Measurements from ENCODE around the gene CEMIP. TPM values are rescaled to one million over a fixed set of nuclear protein-coding genes. Genes with fewer than 3 reads are reported as not detected.

CEMIP gene
- polyA plus RNA-seq, 1 of the 3 experiments (the other 2 are of a cell fraction) = 27.8 TPM

DNA sequence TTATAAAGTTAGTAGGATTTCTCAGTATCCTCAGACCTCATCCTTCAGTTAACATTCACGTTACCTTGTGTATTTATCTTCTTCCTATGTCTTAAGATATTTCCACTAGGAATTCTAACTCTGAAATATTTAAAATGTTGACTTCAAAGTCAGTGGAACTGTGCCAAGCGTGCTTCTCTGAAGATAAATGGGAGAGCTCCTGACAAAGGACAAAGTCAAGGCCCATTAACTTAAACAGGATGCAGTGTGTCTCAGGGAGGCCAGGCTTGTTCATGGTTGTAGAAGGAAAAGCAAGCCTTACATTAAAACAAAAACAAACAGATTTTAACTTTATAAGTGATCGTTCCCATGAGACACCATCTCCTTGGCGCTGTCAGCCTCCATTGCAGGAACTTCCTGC lies 42.6 kb upstream of the CEMIP start:
- Histone ChIP-seq H3K9me2 (no peaks in the 10 kb centered on the region), H3K9me3 (no peaks in the 10 kb centered on the region), H3F3A (replicated peaks; ENCODE audit: insufficient read depth) (no peaks in the 10 kb centered on the region), H3K4me3 (ENCODE audit: low read depth in 2 of 2, low read length in 1 of 2) (no peak overlapping the region), H3K9ac (no peak overlapping the region), H3K4me2 (no peak overlapping the region), H3K27ac (ENCODE audit: low read depth in 2 of 2, low read length in 1 of 2) (no peak overlapping the region; a peak in 1 of 4 replicates), H3K4me1 (ENCODE audit: control insufficient read depth in 1 of 2, insufficient read depth in 2 of 2, low read depth in 1 of 2, low read length in 1 of 2) (peaks cover 0 to 8% of the 10 kb centered on the region in 2 experiments; a peak in 1 of 4 replicates), H3K36me3 (replicated peaks in 1 of 2; ENCODE audit: control insufficient read depth in 1 of 2, insufficient read depth in 2 of 2, low read length in 1 of 2) (no peaks in the 10 kb centered on the region), H2AFZ (ENCODE audit: low read depth) (no peak overlapping the region), H4K20me1 (ENCODE audit: insufficient read depth) (no peaks in the 10 kb centered on the region), H3K79me2 (ENCODE audit: insufficient read depth) (no peaks in the 10 kb centered on the region), H3K27me3 (ENCODE audit: insufficient read depth) (no peaks in the 10 kb centered on the region)
- DNase-seq = no peak
- 95% methylated on average over 4 of the region's 4 CpGs for WGBS (ENCODE audit: low lambda C conversion rate)
- ChIA-PET POLR2A (no interaction called here), CTCF (interaction anchor here (1.0 kb wide), 1 partner anchor 40 kb away, joined by 3 read pairs; no protein-coding TSS in a partner anchor)
- no peak for TF ChIP-seq NRF1 (IDR thresholded peaks at IDR 0.05; ENCODE audit: low read depth, low read length)
- TF ChIP-seq, protein P1, sequence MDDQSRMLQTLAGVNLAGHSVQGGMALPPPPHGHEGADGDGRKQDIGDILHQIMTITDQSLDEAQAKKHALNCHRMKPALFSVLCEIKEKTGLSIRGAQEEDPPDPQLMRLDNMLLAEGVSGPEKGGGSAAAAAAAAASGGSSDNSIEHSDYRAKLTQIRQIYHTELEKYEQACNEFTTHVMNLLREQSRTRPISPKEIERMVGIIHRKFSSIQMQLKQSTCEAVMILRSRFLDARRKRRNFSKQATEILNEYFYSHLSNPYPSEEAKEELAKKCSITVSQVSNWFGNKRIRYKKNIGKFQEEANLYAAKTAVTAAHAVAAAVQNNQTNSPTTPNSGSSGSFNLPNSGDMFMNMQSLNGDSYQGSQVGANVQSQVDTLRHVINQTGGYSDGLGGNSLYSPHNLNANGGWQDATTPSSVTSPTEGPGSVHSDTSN (IDR thresholded peaks at IDR 0.05) = peak; percentile 42; the same call in 1 of the 2 replicates

DNA sequence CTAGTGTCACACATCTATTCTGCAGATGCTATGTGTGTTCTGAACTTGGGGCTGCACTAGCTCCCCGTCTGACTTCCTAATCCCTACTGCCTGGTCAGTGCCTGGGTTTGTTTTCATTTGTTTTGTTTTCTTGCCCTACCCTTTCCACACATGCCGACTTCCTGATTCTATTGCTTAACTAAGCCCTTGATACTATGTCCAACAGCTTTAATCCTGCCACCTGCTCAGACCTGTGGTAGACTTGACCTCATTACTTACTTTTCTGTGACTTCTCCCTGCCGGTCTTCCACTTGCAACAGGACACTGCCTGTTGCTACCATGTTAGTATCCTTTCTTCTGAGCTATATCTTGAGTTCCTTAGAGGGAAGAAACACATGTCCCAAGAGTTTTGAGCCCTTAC lies 39.3 kb upstream of the CEMIP start:
- POLR2A ChIA-PET = no interaction called here
- Histone ChIP-seq H3K9me2 (no peaks in the 10 kb centered on the region), H3K36me3 (replicated peaks in 1 of 2; ENCODE audit: control insufficient read depth in 1 of 2, insufficient read depth in 2 of 2, low read length in 1 of 2) (no peaks in the 10 kb centered on the region), H3K27me3 (ENCODE audit: insufficient read depth) (no peaks in the 10 kb centered on the region), H4K20me1 (ENCODE audit: insufficient read depth) (no peaks in the 10 kb centered on the region), H3F3A (replicated peaks; ENCODE audit: insufficient read depth) (no peaks in the 10 kb centered on the region), H3K4me3 (ENCODE audit: low read depth in 2 of 2, low read length in 1 of 2) (no peak overlapping the region), H2AFZ (ENCODE audit: low read depth) (no peak overlapping the region), H3K9me3 (no peaks in the 10 kb centered on the region), H3K4me1 (ENCODE audit: control insufficient read depth in 1 of 2, insufficient read depth in 2 of 2, low read depth in 1 of 2, low read length in 1 of 2) (peaks cover 3 to 4% of the 10 kb centered on the region in 2 experiments; a peak in 1 of 4 replicates), H3K9ac (no peak overlapping the region), H3K79me2 (ENCODE audit: insufficient read depth) (peaks cover 6% of the 10 kb centered on the region; the same call in 1 of the 2 replicates), H3K4me2 (no peak overlapping the region), H3K27ac (ENCODE audit: low read depth in 2 of 2, low read length in 1 of 2) (no peak overlapping the region)
- CTCF ChIA-PET = interaction anchor here (0.5 kb wide), 1 partner anchor 1691 kb away, joined by 3 read pairs; no protein-coding TSS in a partner anchor
- DNase-seq = no peak
- WGBS (ENCODE audit: low lambda C conversion rate) = 87% methylated on average over 3 of the region's 3 CpGs
- no peak for TF ChIP-seq GATA2 (CRISPR knock-in tag; IDR thresholded peaks at IDR 0.05)
- TF ChIP-seq JUND (IDR thresholded peaks at IDR 0.05) = no peak
- TF ChIP-seq, protein P2, sequence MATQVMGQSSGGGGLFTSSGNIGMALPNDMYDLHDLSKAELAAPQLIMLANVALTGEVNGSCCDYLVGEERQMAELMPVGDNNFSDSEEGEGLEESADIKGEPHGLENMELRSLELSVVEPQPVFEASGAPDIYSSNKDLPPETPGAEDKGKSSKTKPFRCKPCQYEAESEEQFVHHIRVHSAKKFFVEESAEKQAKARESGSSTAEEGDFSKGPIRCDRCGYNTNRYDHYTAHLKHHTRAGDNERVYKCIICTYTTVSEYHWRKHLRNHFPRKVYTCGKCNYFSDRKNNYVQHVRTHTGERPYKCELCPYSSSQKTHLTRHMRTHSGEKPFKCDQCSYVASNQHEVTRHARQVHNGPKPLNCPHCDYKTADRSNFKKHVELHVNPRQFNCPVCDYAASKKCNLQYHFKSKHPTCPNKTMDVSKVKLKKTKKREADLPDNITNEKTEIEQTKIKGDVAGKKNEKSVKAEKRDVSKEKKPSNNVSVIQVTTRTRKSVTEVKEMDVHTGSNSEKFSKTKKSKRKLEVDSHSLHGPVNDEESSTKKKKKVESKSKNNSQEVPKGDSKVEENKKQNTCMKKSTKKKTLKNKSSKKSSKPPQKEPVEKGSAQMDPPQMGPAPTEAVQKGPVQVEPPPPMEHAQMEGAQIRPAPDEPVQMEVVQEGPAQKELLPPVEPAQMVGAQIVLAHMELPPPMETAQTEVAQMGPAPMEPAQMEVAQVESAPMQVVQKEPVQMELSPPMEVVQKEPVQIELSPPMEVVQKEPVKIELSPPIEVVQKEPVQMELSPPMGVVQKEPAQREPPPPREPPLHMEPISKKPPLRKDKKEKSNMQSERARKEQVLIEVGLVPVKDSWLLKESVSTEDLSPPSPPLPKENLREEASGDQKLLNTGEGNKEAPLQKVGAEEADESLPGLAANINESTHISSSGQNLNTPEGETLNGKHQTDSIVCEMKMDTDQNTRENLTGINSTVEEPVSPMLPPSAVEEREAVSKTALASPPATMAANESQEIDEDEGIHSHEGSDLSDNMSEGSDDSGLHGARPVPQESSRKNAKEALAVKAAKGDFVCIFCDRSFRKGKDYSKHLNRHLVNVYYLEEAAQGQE (IDR thresholded peaks at IDR 0.05; ENCODE audit: low read depth, low read length) = no peak
- TF ChIP-seq, protein P1 (IDR thresholded peaks at IDR 0.05) = no peak
- TF ChIP-seq, protein P3, sequence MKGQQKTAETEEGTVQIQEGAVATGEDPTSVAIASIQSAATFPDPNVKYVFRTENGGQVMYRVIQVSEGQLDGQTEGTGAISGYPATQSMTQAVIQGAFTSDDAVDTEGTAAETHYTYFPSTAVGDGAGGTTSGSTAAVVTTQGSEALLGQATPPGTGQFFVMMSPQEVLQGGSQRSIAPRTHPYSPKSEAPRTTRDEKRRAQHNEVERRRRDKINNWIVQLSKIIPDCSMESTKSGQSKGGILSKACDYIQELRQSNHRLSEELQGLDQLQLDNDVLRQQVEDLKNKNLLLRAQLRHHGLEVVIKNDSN (IDR thresholded peaks at IDR 0.05; ENCODE audit: borderline replicate concordance, low read depth) = no peak
- no peak for TF ChIP-seq MXI1 (IDR thresholded peaks at IDR 0.05; ENCODE audit: low read depth, low read length)
- no peak for TF ChIP-seq RAD21 (IDR thresholded peaks at IDR 0.05; ENCODE audit: low read length)
- no peak for TF ChIP-seq EZH2phosphoT487 (IDR thresholded peaks at IDR 0.05; ENCODE audit: borderline replicate concordance, low read depth)
